ENCODE results near the gene PDYN.

DNA sequence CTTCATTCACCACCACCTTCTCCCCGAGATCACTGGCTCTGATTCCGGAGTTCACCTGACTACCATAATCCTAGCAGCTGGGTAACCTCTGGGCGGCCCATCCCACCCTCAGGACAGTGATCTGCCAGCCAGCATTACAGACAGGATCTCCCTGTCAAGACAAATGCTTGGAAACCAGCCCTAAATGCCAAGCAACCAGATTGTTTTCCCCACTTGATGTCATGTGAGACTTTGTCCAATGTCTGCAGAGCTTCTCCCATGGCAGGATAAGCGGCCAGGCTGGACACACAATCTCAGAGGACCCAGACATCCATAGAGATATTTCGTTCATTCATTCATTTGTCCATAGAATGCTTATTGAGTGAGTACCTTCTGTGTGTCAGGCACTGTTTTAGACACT, 32.5 kb downstream of the PDYN start:
- TF ChIP-seq ZNF274 (IDR thresholded peaks at IDR 0.05; ENCODE audit: low read depth, low read length) (no peak), SUZ12 (IDR thresholded peaks at IDR 0.05; ENCODE audit: extremely low read depth, insufficient read depth, insufficient read length) (no peak), YY1 (IDR thresholded peaks at IDR 0.05; ENCODE audit: insufficient read depth, insufficient read length) (no peak)

Data from NT2/D1 (cell line).